ENCODE results near the gene GCKR.

DNA sequence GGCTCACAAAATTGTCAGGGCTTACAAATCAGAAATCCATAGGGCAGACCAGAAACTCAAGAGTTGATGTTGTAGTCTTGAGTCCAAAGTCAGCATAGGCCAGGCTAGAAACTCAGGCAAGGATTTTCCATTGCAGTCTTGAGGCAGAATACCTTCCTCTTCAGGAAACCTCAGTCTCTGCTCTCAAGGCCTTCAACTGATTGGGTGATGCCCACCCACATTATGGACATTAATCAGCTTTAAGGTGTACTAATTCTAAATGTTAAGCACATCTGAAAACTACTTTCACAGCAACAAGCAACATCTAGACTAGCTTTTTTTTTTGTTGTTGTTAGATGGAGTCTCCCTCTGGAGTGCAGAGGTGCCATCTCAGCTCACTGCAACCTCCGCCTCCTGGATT lies 54.9 kb downstream of the GCKR start:
- TF ChIP-seq POLR2A (IDR thresholded peaks at IDR 0.05; ENCODE audit: low read depth, low read length), result no peak
- no peak for TF ChIP-seq POLR2AphosphoS5 (IDR thresholded peaks at IDR 0.05; ENCODE audit: low read depth, low read length)
